Endodermal cell (in vitro differentiated cells): Measurements from ENCODE around the gene NAA50. TPM values are rescaled to one million over a fixed set of nuclear protein-coding genes. Genes with fewer than 3 reads are reported as not detected.

Experiments used
- DNase-seq: peaks from one replicate; pipeline ENCODE4 v3.0.0-alpha.2; 2017
- H3K27ac ChIP-seq: 2 replicates; pipeline ENCODE4 v1.5.1; 2013; ENCODE audit warnings: mild to moderate bottlenecking, low read depth, low read length, moderate library complexity
- H3K27me3 ChIP-seq: 2 replicates; pipeline ENCODE4 v1.6.1; 2013; ENCODE audit warnings: mild to moderate bottlenecking, low read length, moderate library complexity; ENCODE audit not compliant: insufficient read depth, control insufficient read depth, poor library complexity, severe bottlenecking
- H3K36me3 ChIP-seq: 2 replicates; pipeline ENCODE4 v1.7.0; 2013; ENCODE audit warnings: mild to moderate bottlenecking, low read length, moderate library complexity; ENCODE audit not compliant: control insufficient read depth, insufficient read depth
- H3K4me1 ChIP-seq: one replicate; pipeline ENCODE4 v1.7.0; 2013; ENCODE audit warnings: low read length; ENCODE audit not compliant: control insufficient read depth, insufficient read depth
- H3K4me3 ChIP-seq: 2 replicates; pipeline ENCODE4 v1.5.1; 2013; ENCODE audit warnings: mild to moderate bottlenecking, low read length, moderate library complexity
- H3K9ac ChIP-seq: 2 replicates; pipeline ENCODE4 v1.6.1; 2013; ENCODE audit warnings: mild to moderate bottlenecking, low read length, moderate library complexity; ENCODE audit not compliant: poor library complexity, severe bottlenecking; ENCODE audit errors: extremely low read depth
- H3K9me3 ChIP-seq: 2 replicates; pipeline ENCODE4 v1.6.1; 2013; ENCODE audit warnings: mild to moderate bottlenecking, low read length, moderate library complexity; ENCODE audit not compliant: control insufficient read depth
- H3K27ac Mint-ChIP-seq: 2 replicates; pipeline ENCODE4 v1.8.0; 2020; ENCODE audit warnings: mixed read lengths
- H3K27me3 Mint-ChIP-seq: 2 replicates; pipeline ENCODE4 v1.8.0; 2021; ENCODE audit warnings: mild to moderate bottlenecking, mixed read lengths; ENCODE audit not compliant: insufficient read depth
- H3K36me3 Mint-ChIP-seq: 2 replicates; pipeline ENCODE4 v1.8.0; 2020; ENCODE audit warnings: low read depth, mixed read lengths
- H3K4me1 Mint-ChIP-seq: 2 replicates; pipeline ENCODE4 v1.8.0; 2020; ENCODE audit warnings: mixed read lengths
- H3K4me3 Mint-ChIP-seq: 2 replicates; pipeline ENCODE4 v1.8.0; 2020; ENCODE audit warnings: mild to moderate bottlenecking, moderate library complexity, mixed read lengths
- H3K9me3 Mint-ChIP-seq: 2 replicates; pipeline ENCODE4 v1.8.0; 2020; ENCODE audit warnings: mild to moderate bottlenecking, mixed read lengths
- CTCF ChIP-seq: fragments of 200-600 bp; sonication (generic); conservative IDR thresholded peaks from 2 replicates; pipeline ENCODE4 v1.5.0; 2021; ENCODE audit warnings: antibody characterized with exemption, mild to moderate bottlenecking
- WGBS, 2 experiments: methylation state at CpG; one replicate each; pipeline versions ENCODE4 v1.1.5 to v1.1.7; 2013; ENCODE audit warnings: missing lambda C conversion rate in 2 of 2, mixed read lengths in 1 of 2; ENCODE audit not compliant: insufficient coverage in 1 of 2, insufficient read length in 1 of 2; 5-methylcytosine and 5-hydroxymethylcytosine counted together
- total RNA-seq, 2 donors: library from RNA; stranded (reverse); fragmentation: NEBNext Ultra II Directional in 1 of 2; extraction: Animal tissue kit (Norgen Biotek cat#: 25700) in 1 of 2; gene quantifications; 2 replicates in 1 of 2; 3 replicates in 1 of 2; pipeline ENCODE4 v1.2.1, GENCODE V29; 2021

Gene NAA50
- total RNA-seq, 2 donors from 2014 or later, result 137 to 150 TPM

DNA sequence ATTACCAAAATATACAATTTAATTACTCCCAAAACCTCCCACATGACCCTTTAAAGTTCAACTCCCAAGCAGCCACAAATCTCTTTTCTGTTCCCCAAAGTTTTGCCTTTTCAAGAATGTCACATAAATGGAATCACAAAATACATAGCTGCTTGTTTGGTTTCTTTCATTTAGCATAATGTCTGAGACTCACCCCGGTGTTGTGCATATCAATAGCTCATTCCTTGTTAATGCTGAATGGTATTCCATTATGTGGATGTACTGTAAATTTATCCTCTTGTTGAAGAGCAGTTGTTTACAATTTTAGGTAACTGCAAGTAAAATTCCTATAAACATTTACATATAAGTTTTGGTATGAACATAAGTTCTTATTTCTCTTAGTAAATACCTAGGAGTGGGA, 15.5 kb downstream of the NAA50 start:
- Histone ChIP-seq H3K9me3 (no peaks in the 10 kb centered on the region), H3K4me1 (no peaks in the 10 kb centered on the region), H3K4me3 (no peak overlapping the region), H3K36me3 (peaks cover 24% of the 10 kb centered on the region), H3K9ac (no peak overlapping the region), H3K27ac (no peak overlapping the region), H3K27me3 (no peaks in the 10 kb centered on the region)
- H3K4me1 Mint-ChIP-seq, result no peaks in the 10 kb centered on the region
- H3K9me3 Mint-ChIP-seq, result no peaks in the 10 kb centered on the region
- 100% methylated on average over 1 of the region's 1 CpG for WGBS, 2 experiments
- no peak overlapping the region for H3K4me3 Mint-ChIP-seq
- no peak overlapping the region for H3K27ac Mint-ChIP-seq
- H3K27me3 Mint-ChIP-seq, result no peaks in the 10 kb centered on the region
- no peak for TF ChIP-seq CTCF
- no peak for DNase-seq
- H3K36me3 Mint-ChIP-seq, result peaks cover 22% of the 10 kb centered on the region

- H3K4me3 Mint-ChIP-seq, result no peak overlapping the region
- H3K27ac ChIP-seq, result no peak overlapping the region
- H3K9ac ChIP-seq, result no peak overlapping the region
- TF ChIP-seq CTCF, result no peak
- H3K36me3 ChIP-seq, result peaks cover 38% of the 10 kb centered on the region
- H3K9me3 ChIP-seq, result no peaks in the 10 kb centered on the region
- no peak for DNase-seq
- no peak overlapping the region for H3K27ac Mint-ChIP-seq
- 100% methylated on average over 2 of the region's 2 CpGs; no CpG with 5 or more reads in 1 of the 2 experiments for WGBS, 2 experiments
- H3K27me3 ChIP-seq, result no peaks in the 10 kb centered on the region
- H3K9me3 Mint-ChIP-seq, result no peaks in the 10 kb centered on the region
- peaks cover 19% of the 10 kb centered on the region for H3K36me3 Mint-ChIP-seq
- peaks cover 3% of the 10 kb centered on the region for H3K4me1 Mint-ChIP-seq
- H3K4me3 ChIP-seq, result no peak overlapping the region
- H3K27me3 Mint-ChIP-seq, result no peaks in the 10 kb centered on the region
- H3K4me1 ChIP-seq, result no peaks in the 10 kb centered on the region
These were observed 17.4 kb downstream of the NAA50 start for GRCh38 chr3:113728661-113729060.

DNA sequence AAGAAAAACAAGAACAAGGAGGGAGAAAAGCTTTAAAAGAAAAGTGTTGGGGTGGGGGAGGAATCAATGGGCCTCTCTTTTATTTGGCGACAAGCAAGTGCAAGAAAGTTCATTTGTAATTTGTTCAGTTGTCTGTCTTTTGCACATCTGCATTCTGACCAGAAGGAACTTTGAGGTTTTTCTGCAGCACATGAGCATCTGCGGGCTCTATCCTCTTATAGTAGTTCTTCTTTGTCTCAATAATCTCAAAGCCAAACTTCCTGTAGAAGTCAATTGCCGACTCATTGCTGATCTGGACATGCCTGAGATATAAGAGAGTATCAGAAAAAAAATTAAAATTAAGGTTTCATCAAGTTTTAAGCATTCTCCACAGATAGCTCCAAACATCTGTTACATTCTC, 24.4 kb downstream of the NAA50 start:
- Mint-ChIP-seq H3K4me1 (peaks cover 3% of the 10 kb centered on the region), H3K27ac (no peak overlapping the region), H3K27me3 (no peaks in the 10 kb centered on the region), H3K36me3 (peaks cover 39% of the 10 kb centered on the region), H3K9me3 (no peaks in the 10 kb centered on the region), H3K4me3 (no peak overlapping the region)
- TF ChIP-seq CTCF, result no peak
- Histone ChIP-seq H3K36me3 (peaks cover 73% of the 10 kb centered on the region), H3K9ac (no peak overlapping the region), H3K27ac (no peak overlapping the region), H3K4me3 (no peak overlapping the region), H3K27me3 (no peaks in the 10 kb centered on the region), H3K9me3 (no peaks in the 10 kb centered on the region), H3K4me1 (no peaks in the 10 kb centered on the region)
- no peak for DNase-seq
- WGBS, 2 experiments, result 89 to 93% methylated on average over 3 of the region's 3 CpGs
